Immature natural killer cell (primary cell): ENCODE measurements around the gene C10orf71. TPM values are rescaled to one million over a fixed set of nuclear protein-coding genes. Genes with fewer than 3 reads are reported as not detected.

Experiments
- DNase-seq, 3 donors: peaks; one replicate each; pipeline ENCODE4 v3.0.0; 2022; ENCODE audit warnings: mixed read lengths in 1 of 3
- H3K27ac Mint-ChIP-seq, 6 donors: one replicate each; pipeline ENCODE4 v1.8.0; 2020; ENCODE audit warnings: mixed read lengths in 6 of 6, mild to moderate bottlenecking in 5 of 6, inconsistent platforms in 4 of 6, moderate library complexity in 3 of 6
- H3K27me3 Mint-ChIP-seq, 3 donors: one replicate each; pipeline ENCODE4 v1.8.0; 2020 to 2021; ENCODE audit warnings: low read depth in 3 of 3, mild to moderate bottlenecking in 3 of 3, mixed read lengths in 3 of 3, moderate library complexity in 3 of 3, inconsistent platforms in 1 of 3
- H3K36me3 Mint-ChIP-seq, 3 donors: one replicate each; pipeline ENCODE4 v1.8.0; 2020; ENCODE audit warnings: mixed read lengths in 3 of 3, inconsistent platforms in 2 of 3, mild to moderate bottlenecking in 2 of 3
- H3K4me1 Mint-ChIP-seq, 2 donors: one replicate each; pipeline ENCODE4 v1.8.0; 2020; ENCODE audit warnings: inconsistent platforms in 2 of 2, mild to moderate bottlenecking in 2 of 2, mixed read lengths in 2 of 2, moderate library complexity in 1 of 2
- H3K4me3 Mint-ChIP-seq, 5 donors: one replicate each; pipeline ENCODE4 v1.8.0; 2020; ENCODE audit warnings: mild to moderate bottlenecking in 5 of 5, mixed read lengths in 5 of 5, inconsistent platforms in 3 of 5, moderate library complexity in 3 of 5
- H3K9me3 Mint-ChIP-seq, 6 donors: one replicate each; pipeline ENCODE4 v1.8.0; 2020; ENCODE audit warnings: mild to moderate bottlenecking in 6 of 6, mixed read lengths in 6 of 6, inconsistent platforms in 4 of 6, moderate library complexity in 3 of 6
- polyA plus RNA-seq, 3 donors: library from polyadenylated mRNA; unstranded; fragments of 300-500 nt; fragmentation: Illumina TruSeq; gene quantifications; one replicate each; pipeline ENCODE4 v1.2.3, GENCODE V29; 2021

The C10orf71 gene
- polyA plus RNA-seq, 3 donors from 2014 or later: not detected

DNA sequence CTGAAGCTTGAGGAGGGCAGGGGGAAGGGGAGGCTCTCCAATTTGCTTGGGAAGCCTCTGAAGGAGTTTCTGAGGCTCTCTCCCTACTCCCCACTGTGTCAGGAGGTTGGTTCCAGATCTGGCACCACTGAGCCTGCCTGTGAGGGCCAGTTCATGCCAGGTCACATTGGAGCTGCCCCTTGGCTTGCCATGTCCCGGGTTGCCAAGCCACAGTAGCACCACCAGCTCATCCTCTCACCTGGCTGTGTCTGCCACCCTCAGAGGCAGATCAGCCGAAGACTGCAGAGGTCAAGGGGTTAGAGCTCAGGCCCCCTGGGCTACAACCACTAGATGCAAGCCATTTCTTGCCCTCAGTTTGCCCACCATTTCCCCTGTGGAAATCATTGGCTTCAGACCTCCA is 3.1 kb downstream of the C10orf71 start:
- Mint-ChIP-seq H3K9me3 (no peaks in the 10 kb centered on the region), H3K4me1 (peaks cover 24 to 28% of the 10 kb centered on the region in 2 donors), H3K27me3 (peaks cover 1 to 8% (median 3%) of the 10 kb centered on the region in 3 donors), H3K27ac (no peak overlapping the region), H3K36me3 (peaks cover 0 to 3% (median 0%) of the 10 kb centered on the region in 3 donors), H3K4me3 (no peak overlapping the region)
- no peak for DNase-seq

DNA sequence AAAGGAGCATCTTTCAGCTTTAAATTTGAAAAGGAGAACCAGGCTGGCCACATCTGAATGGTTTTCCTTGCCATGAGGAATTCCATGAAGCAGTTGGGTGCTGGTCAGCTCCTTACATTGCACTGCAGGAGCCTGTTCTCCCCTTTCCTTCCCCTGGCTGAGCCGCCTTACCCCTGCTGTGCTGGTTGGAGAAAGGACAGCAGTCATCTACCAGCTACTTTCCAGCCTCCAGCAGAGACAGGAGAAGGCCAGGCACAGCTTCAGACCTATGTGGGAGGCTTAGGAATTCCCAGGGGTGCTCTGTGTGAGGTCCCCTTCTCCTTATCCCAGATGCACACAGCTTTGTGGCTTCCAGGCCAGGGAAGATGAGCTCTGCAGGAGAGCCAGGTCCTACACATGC is 4.7 kb downstream of the C10orf71 start:
- Mint-ChIP-seq H3K4me3 (no peak overlapping the region), H3K9me3 (no peaks in the 10 kb centered on the region), H3K36me3 (peaks cover 0 to 3% (median 0%) of the 10 kb centered on the region in 3 donors), H3K27me3 (peaks cover 0 to 5% (median 3%) of the 10 kb centered on the region in 3 donors), H3K4me1 (peaks cover 29 to 37% of the 10 kb centered on the region in 2 donors), H3K27ac (no peak overlapping the region)
- no peak for DNase-seq

- peaks cover 0 to 3% (median 2%) of the 10 kb centered on the region in 3 donors for H3K27me3 Mint-ChIP-seq
- H3K4me1 Mint-ChIP-seq: peaks cover 29 to 37% of the 10 kb centered on the region in 2 donors
- DNase-seq: no peak
- no peak overlapping the region for H3K4me3 Mint-ChIP-seq
- H3K27ac Mint-ChIP-seq: no peak overlapping the region
- H3K9me3 Mint-ChIP-seq: no peaks in the 10 kb centered on the region
- peaks cover 0 to 3% (median 0%) of the 10 kb centered on the region in 3 donors for H3K36me3 Mint-ChIP-seq
Measured at GRCh38 chr10:49304137-49304536, 5.2 kb downstream of the C10orf71 start.

GRCh38 chr10:49307921-49308320 is 9.0 kb downstream of the C10orf71 start:
- H3K9me3 Mint-ChIP-seq: peaks cover 0 to 2% (median 0%) of the 10 kb centered on the region in 6 donors
- H3K27ac Mint-ChIP-seq: no peak overlapping the region
- H3K4me3 Mint-ChIP-seq: no peak overlapping the region
- no peak for DNase-seq
- peaks cover 32 to 42% of the 10 kb centered on the region in 2 donors for H3K4me1 Mint-ChIP-seq
- peaks cover 0 to 4% (median 0%) of the 10 kb centered on the region in 3 donors for H3K36me3 Mint-ChIP-seq
- H3K27me3 Mint-ChIP-seq: peaks cover 0 to 8% (median 6%) of the 10 kb centered on the region in 3 donors

GRCh38 chr10:49308881-49309280 is 9.9 kb downstream of the C10orf71 start:
- peak overlapping the region in 2 of 5 donors; percentile 89 to 90 for H3K4me3 Mint-ChIP-seq
- DNase-seq: no peak
- H3K4me1 Mint-ChIP-seq: peaks cover 32 to 42% of the 10 kb centered on the region in 2 donors
- H3K36me3 Mint-ChIP-seq: peaks cover 0 to 10% (median 0%) of the 10 kb centered on the region in 3 donors
- H3K27ac Mint-ChIP-seq: peak overlapping the region; percentile 24 to 90 (median 86)
- H3K9me3 Mint-ChIP-seq: peaks cover 0 to 2% (median 0%) of the 10 kb centered on the region in 6 donors
- H3K27me3 Mint-ChIP-seq: peaks cover 0 to 8% (median 6%) of the 10 kb centered on the region in 3 donors

GRCh38 chr10:49309691-49310411 is 10.9 kb downstream of the C10orf71 start:
- H3K27ac Mint-ChIP-seq: peak overlapping the region; percentile 81 to 90 (median 86)
- peaks cover 2 to 9% (median 7%) of the 10 kb centered on the region in 3 donors for H3K27me3 Mint-ChIP-seq
- peaks cover 0 to 10% (median 0%) of the 10 kb centered on the region in 3 donors for H3K36me3 Mint-ChIP-seq
- peak overlapping the region; percentile 68 to 90 (median 83) for H3K4me3 Mint-ChIP-seq
- DNase-seq: peak; percentile 52 to 58 (median 56)
- peaks cover 0 to 2% (median 0%) of the 10 kb centered on the region in 6 donors for H3K9me3 Mint-ChIP-seq
- peaks cover 32 to 42% of the 10 kb centered on the region in 2 donors for H3K4me1 Mint-ChIP-seq

- H3K4me1 Mint-ChIP-seq: peaks cover 32 to 42% of the 10 kb centered on the region in 2 donors
- peak overlapping the region; percentile 81 to 90 (median 86) for H3K27ac Mint-ChIP-seq
- H3K9me3 Mint-ChIP-seq: peaks cover 0 to 2% (median 0%) of the 10 kb centered on the region in 6 donors
- peak; percentile 11 to 26 (median 24) for DNase-seq
- H3K4me3 Mint-ChIP-seq: peak overlapping the region; percentile 68 to 90 (median 83)
- H3K27me3 Mint-ChIP-seq: peaks cover 2 to 9% (median 7%) of the 10 kb centered on the region in 3 donors
- peaks cover 0 to 10% (median 0%) of the 10 kb centered on the region in 3 donors for H3K36me3 Mint-ChIP-seq
Measured at GRCh38 chr10:49310460-49310859, 11.5 kb downstream of the C10orf71 start.

GRCh38 chr10:49310901-49311554 is 12.1 kb downstream of the C10orf71 start:
- Mint-ChIP-seq H3K9me3 (peaks cover 0 to 2% (median 0%) of the 10 kb centered on the region in 6 donors), H3K27ac (peak overlapping the region in 3 of 6 donors; percentile 68 to 86 (median 86)), H3K4me1 (peaks cover 32 to 42% of the 10 kb centered on the region in 2 donors), H3K27me3 (peaks cover 2 to 7% (median 6%) of the 10 kb centered on the region in 3 donors), H3K36me3 (peaks cover 0 to 10% (median 0%) of the 10 kb centered on the region in 3 donors), H3K4me3 (peak overlapping the region in 2 of 5 donors; percentile 27 to 28)
- no peak for DNase-seq

DNA sequence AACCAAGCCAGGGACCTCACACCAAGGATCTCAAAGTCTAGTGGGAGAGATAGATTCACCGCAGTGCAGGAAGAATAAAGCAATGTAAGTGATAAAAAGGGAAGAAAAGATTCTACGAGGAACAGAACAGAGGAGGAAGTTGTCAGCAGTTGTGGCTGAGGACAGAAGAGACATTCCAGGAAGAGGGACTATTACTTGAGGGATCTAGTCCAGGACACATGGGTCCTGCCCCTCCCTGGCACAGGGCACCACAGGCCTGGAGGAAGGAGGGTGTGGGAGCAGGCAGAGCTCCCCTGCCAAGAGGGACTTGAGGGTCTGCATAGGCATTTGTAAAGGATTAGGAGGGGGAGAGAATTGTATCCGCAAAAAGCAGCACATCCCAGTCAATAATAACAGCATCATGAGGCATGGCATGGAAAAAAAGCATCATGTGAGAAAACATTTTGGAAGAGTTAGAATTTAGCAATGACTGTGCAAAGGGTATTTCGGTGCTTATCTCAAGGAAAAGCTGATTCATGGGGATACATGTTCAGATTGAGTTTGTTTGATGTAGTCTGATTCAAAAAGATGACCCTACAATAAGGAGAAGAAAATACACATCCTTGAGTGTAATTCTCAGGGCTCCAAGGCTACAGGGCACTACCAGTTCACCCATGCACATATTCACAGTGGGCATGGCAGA is 12.7 kb downstream of the C10orf71 start:
- Mint-ChIP-seq H3K36me3 (peaks cover 0 to 10% (median 0%) of the 10 kb centered on the region in 3 donors), H3K4me3 (no peak overlapping the region), H3K27ac (peak overlapping the region in 3 of 6 donors; percentile 21 to 68 (median 35)), H3K4me1 (peaks cover 32 to 42% of the 10 kb centered on the region in 2 donors), H3K9me3 (peaks cover 0 to 2% (median 0%) of the 10 kb centered on the region in 6 donors), H3K27me3 (peaks cover 2 to 7% (median 6%) of the 10 kb centered on the region in 3 donors)
- no peak for DNase-seq

GRCh38 chr10:49312246-49312869 is 13.4 kb downstream of the C10orf71 start:
- DNase-seq: no peak
- Mint-ChIP-seq H3K4me1 (peaks cover 32 to 42% of the 10 kb centered on the region in 2 donors), H3K27me3 (peaks cover 2 to 7% (median 6%) of the 10 kb centered on the region in 3 donors), H3K9me3 (peaks cover 0 to 2% (median 0%) of the 10 kb centered on the region in 6 donors), H3K27ac (no peak overlapping the region), H3K4me3 (no peak overlapping the region), H3K36me3 (peaks cover 0 to 10% (median 0%) of the 10 kb centered on the region in 3 donors)

DNA sequence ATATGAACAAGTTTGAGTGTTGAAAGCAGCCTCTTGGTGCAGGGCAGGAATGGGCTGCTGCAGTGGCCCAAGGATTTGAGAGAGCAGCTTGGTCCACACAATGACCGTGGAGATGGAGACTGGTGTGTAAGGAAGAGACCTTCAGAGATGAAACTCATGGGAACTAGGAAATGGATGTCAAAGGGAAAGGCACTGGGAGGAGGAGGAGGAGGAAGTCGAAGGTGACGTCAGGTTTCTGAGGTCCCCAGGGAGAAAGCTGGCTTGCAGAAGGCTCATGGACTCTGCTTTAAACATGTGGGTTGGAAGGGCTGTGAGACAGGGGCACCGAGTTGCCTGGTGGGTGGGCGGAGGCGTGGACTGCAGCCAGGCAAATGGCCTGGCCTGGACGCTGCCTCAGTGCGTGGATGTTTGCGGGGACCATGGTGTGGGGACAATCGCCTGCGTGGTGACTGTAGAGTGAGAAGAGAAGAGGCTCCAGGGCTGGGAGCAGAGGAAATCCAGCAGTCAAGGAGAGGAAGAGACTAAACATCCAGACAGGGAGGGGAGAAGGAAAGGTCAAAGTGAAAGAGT is 14.6 kb downstream of the C10orf71 start:
- no peak overlapping the region for H3K4me3 Mint-ChIP-seq
- peak overlapping the region in 1 of 6 donors; percentile 22 for H3K27ac Mint-ChIP-seq
- H3K9me3 Mint-ChIP-seq: peaks cover 0 to 2% (median 0%) of the 10 kb centered on the region in 6 donors
- H3K36me3 Mint-ChIP-seq: peaks cover 0 to 10% (median 0%) of the 10 kb centered on the region in 3 donors
- peaks cover 2 to 7% (median 6%) of the 10 kb centered on the region in 3 donors for H3K27me3 Mint-ChIP-seq
- no peak for DNase-seq
- peaks cover 28 to 32% of the 10 kb centered on the region in 2 donors for H3K4me1 Mint-ChIP-seq

GRCh38 chr10:49314806-49315205 is 15.8 kb downstream of the C10orf71 start:
- peaks cover 16 to 20% of the 10 kb centered on the region in 2 donors for H3K4me1 Mint-ChIP-seq
- peaks cover 0 to 2% (median 0%) of the 10 kb centered on the region in 6 donors for H3K9me3 Mint-ChIP-seq
- no peak overlapping the region for H3K4me3 Mint-ChIP-seq
- DNase-seq: no peak
- H3K36me3 Mint-ChIP-seq: peaks cover 0 to 10% (median 0%) of the 10 kb centered on the region in 3 donors
- H3K27ac Mint-ChIP-seq: no peak overlapping the region
- H3K27me3 Mint-ChIP-seq: peaks cover 6 to 7% (median 6%) of the 10 kb centered on the region in 3 donors
